Measurements from ENCODE around the gene KLRB1. TPM values are rescaled to one million over a fixed set of nuclear protein-coding genes. Genes with fewer than 3 reads are reported as not detected.

Gene KLRB1
- total and polyA plus RNA-seq, 2 of the 13 experiments (the other 11 are each of a cell fraction or from before 2014, with no cell fraction given) = not detected

- TF ChIP-seq ATF7 (IDR thresholded peaks at IDR 0.05) (no peak), ATF7 (CRISPR knock-in tag; IDR thresholded peaks at IDR 0.05) (peak; percentile 60; the same call in 1 of the 2 replicates), ZNF512B (CRISPR knock-in tag; IDR thresholded peaks at IDR 0.05; ENCODE audit: borderline replicate concordance) (no peak), ZNF296 (CRISPR knock-in tag; conservative IDR thresholded peaks at IDR 0.05) (no peak), TFAP4 (IDR thresholded peaks at IDR 0.05; ENCODE audit: borderline replicate concordance, low read depth) (peak; percentile 92)
Observed at GRCh38 chr12:9588749-9589148, 19.0 kb downstream of the KLRB1 start (continued).

- ChIA-PET POLR2A (no interaction called here), CTCF (ENCODE audit: low intra/inter-chr PET ratio, low total read pairs) (no interaction called here)
- H3K27ac ChIP-seq (ENCODE audit: extremely low read length, insufficient read depth, low read length) = peak overlapping the region; percentile 7
- no peaks in the 10 kb centered on the region for H3K36me3 ChIP-seq (replicated peaks in 1 of 2; ENCODE audit: control insufficient read depth in 1 of 2, insufficient read depth in 2 of 2, low read length in 2 of 2)
- H3K4me3 ChIP-seq (replicated peaks in 1 of 3; ENCODE audit: insufficient read depth in 1 of 3, low read depth in 2 of 3, low read length in 3 of 3) = no peak overlapping the region
- BruUV-seq (replicated peaks) = no TSS peak
- peaks cover 36% of the 10 kb centered on the region for H3K4me1 ChIP-seq (ENCODE audit: insufficient read depth, low read length)
- H3K9me3 ChIP-seq (ENCODE audit: low read length) = no peaks in the 10 kb centered on the region
- no peaks in the 10 kb centered on the region for H3K79me2 ChIP-seq (ENCODE audit: insufficient read depth, low read length)
- no peaks in the 10 kb centered on the region for H3K27me3 ChIP-seq (ENCODE audit: control insufficient read depth in 1 of 2, insufficient read depth in 2 of 2, low read length in 2 of 2)
- no peak overlapping the region for H3K9ac ChIP-seq (ENCODE audit: insufficient read depth, low read depth, low read length)
- no peak overlapping the region for H3K4me2 ChIP-seq (ENCODE audit: low read depth, low read length)
- DNase-seq (ENCODE audit: low spot score) (no peak), FAIRE-seq (no peak), ATAC-seq (no peak)
- no peaks in the 10 kb centered on the region for H4K20me1 ChIP-seq (ENCODE audit: insufficient read depth, low read length)
- in situ Hi-C loops (cut with HindIII; ENCODE audit: extremely low pct_ligation_motif_present, low pct_unique_long_range_greater_than_20kb) (no loop called here), intact Hi-C loops (cut with micrococcal nuclease; ENCODE audit: unreplicated experiment) (no loop called here)
- whole genome bisulfite sequencing (ENCODE audit: low lambda C conversion rate) = 68% methylated on average over 4 of the region's 4 CpGs
- TF ChIP-seq NCOR1 (IDR thresholded peaks at IDR 0.05; ENCODE audit: borderline replicate concordance, low read length) (0 out of 2 replicates have a peak, but pooled peaks have one; percentile 0), MAFK (conservative IDR thresholded peaks at IDR 0.05 in 1 of 2, IDR thresholded peaks at IDR 0.05 in 1 of 2; ENCODE audit: low read length in 2 of 2) (peak; percentile 25; a peak in 1 of 4 replicates), HDAC2 (CRISPR knock-in tag; IDR thresholded peaks at IDR 0.05) (no peak), NFE2L2 (IDR thresholded peaks at IDR 0.05; ENCODE audit: low read length) (peak; percentile 51), ETV5 (CRISPR knock-in tag; IDR thresholded peaks at IDR 0.05; ENCODE audit: borderline replicate concordance) (no peak)
- H2AFZ ChIP-seq (ENCODE audit: low read length) = no peak overlapping the region
Observed at GRCh38 chr12:9587987-9588600, 19.6 kb downstream of the KLRB1 start.

Measured in HepG2 (cell line).